ENCODE data around the gene DLG4. TPM values are rescaled to one million over a fixed set of nuclear protein-coding genes. Genes with fewer than 3 reads are reported as not detected.

The DLG4 gene
- total and polyA plus RNA-seq, 7 donors: 1.6 to 27.4 (median 14.6) TPM

- WGBS, 2 donors: 55 to 64% methylated on average over 4 of the region's 4 CpGs
- no peaks in the 10 kb centered on the region for H3K27me3 ChIP-seq
- peaks cover 0 to 45% (median 44%) of the 10 kb centered on the region in 4 donors for H3K4me1 ChIP-seq
- peak overlapping the region; percentile 96 to 99 (median 98) for H3K27ac ChIP-seq
- no peak for DNase-seq
- intact Hi-C loops (cut with DNase I): loop anchor here (5.0 kb wide), 3 partner anchors 67 to 602 kb away; partner anchors contain the start of genes EIF5A and TMEM256
- no peaks in the 10 kb centered on the region for H3K9me3 ChIP-seq
- peaks cover 13 to 51% (median 26%) of the 10 kb centered on the region in 4 donors for H3K36me3 ChIP-seq
- TF ChIP-seq POLR2A (IDR thresholded peaks at IDR 0.05): no peak
- no peak for TF ChIP-seq POLR2AphosphoS5 (IDR thresholded peaks at IDR 0.05)
- TF ChIP-seq EP300 (IDR thresholded peaks at IDR 0.05): no peak
- TF ChIP-seq CTCF (IDR thresholded peaks at IDR 0.05): no peak
- H3K4me3 ChIP-seq: peak overlapping the region in 3 of 4 donors; percentile 19 to 100 (median 100)
Observed at GRCh38 chr17:7240375-7240774, 20.7 kb upstream of the DLG4 start.

- intact Hi-C loops (cut with DNase I): loop anchor here (5.0 kb wide), 3 partner anchors 68 to 603 kb away; partner anchors contain the start of genes EIF5A and TMEM256
- Histone ChIP-seq H3K4me3 (peak within 1 kb of the TSS; percentile 95 to 100 (median 100)), H3K27me3 (no peaks in the 10 kb centered on the region), H3K36me3 (peaks cover 6 to 46% (median 25%) of the 10 kb centered on the region in 4 donors), H3K4me1 (peaks cover 0 to 55% (median 54%) of the 10 kb centered on the region in 4 donors), H3K27ac (peak within 1 kb of the TSS; percentile 98 to 100 (median 99)), H3K9me3 (no peaks in the 10 kb centered on the region)
- TF ChIP-seq CTCF (IDR thresholded peaks at IDR 0.05) (no peak), POLR2A (IDR thresholded peaks at IDR 0.05) (peak; percentile 61 to 84), POLR2AphosphoS5 (IDR thresholded peaks at IDR 0.05) (peak; percentile 71 to 88 (median 82)), EP300 (IDR thresholded peaks at IDR 0.05) (peak in 1 of 4 donors; percentile 62)
- DNase-seq: peak; percentile 100
- 1% methylated on average over 72 of the region's 72 CpGs for WGBS, 2 donors
Observed at GRCh38 chr17:7239091-7240027, 19.7 kb upstream of the DLG4 start, which contains the start of gene PHF23. PHF23 (minus strand) TSS chr17:7239457; CDS start chr17:7239279, 178 bp downstream.

- Histone ChIP-seq H3K27ac (peak overlapping the region; percentile 98 to 100 (median 98)), H3K9me3 (no peaks in the 10 kb centered on the region), H3K4me3 (peak overlapping the region; percentile 95 to 100 (median 100)), H3K4me1 (peaks cover 0 to 54% (median 51%) of the 10 kb centered on the region in 4 donors), H3K27me3 (no peaks in the 10 kb centered on the region), H3K36me3 (peaks cover 0 to 38% (median 22%) of the 10 kb centered on the region in 4 donors)
- WGBS, 2 donors: 1 to 2% methylated on average over 39 of the region's 39 CpGs
- no peak for TF ChIP-seq EP300 (IDR thresholded peaks at IDR 0.05)
- TF ChIP-seq POLR2A (IDR thresholded peaks at IDR 0.05): no peak
- TF ChIP-seq POLR2AphosphoS5 (IDR thresholded peaks at IDR 0.05): no peak
- no peak for TF ChIP-seq CTCF (IDR thresholded peaks at IDR 0.05)
- intact Hi-C loops (cut with DNase I): no loop called here
- peak; percentile 79 for DNase-seq
Observed at GRCh38 chr17:7238420-7239090, 18.9 kb upstream of the DLG4 start.

- Histone ChIP-seq H3K27me3 (no peaks in the 10 kb centered on the region), H3K27ac (peak overlapping the region; percentile 98 to 100 (median 98)), H3K4me1 (peaks cover 0 to 56% (median 53%) of the 10 kb centered on the region in 4 donors), H3K9me3 (no peaks in the 10 kb centered on the region), H3K4me3 (peak overlapping the region; percentile 95 to 100 (median 100)), H3K36me3 (peaks cover 0 to 37% (median 22%) of the 10 kb centered on the region in 4 donors)
- TF ChIP-seq EP300 (IDR thresholded peaks at IDR 0.05): no peak
- TF ChIP-seq POLR2AphosphoS5 (IDR thresholded peaks at IDR 0.05): no peak
- TF ChIP-seq POLR2A (IDR thresholded peaks at IDR 0.05): no peak
- TF ChIP-seq CTCF (IDR thresholded peaks at IDR 0.05): no peak
- intact Hi-C loops (cut with DNase I): no loop called here
- 1 to 2% methylated on average over 73 of the region's 73 CpGs for WGBS, 2 donors
- DNase-seq: peak; percentile 93
Observed at GRCh38 chr17:7237761-7238419, 18.3 kb upstream of the DLG4 start.
